Mesenchymal stem cell (in vitro differentiated cells and primary cell): ENCODE results near the gene PAK1IP1.

Source experiments
- DNase-seq: peaks from one replicate; pipeline ENCODE4 v3.0.0-alpha.2; 2013
- H2AFZ ChIP-seq: one replicate; pipeline ENCODE4 v1.6.1; 2013; ENCODE audit warnings: low read depth, mild to moderate bottlenecking, control low read depth, inconsistent platforms, low read length, moderate library complexity
- H2AK5ac ChIP-seq: 2 replicates; pipeline ENCODE4 v1.6.1; 2013; ENCODE audit warnings: low read length, moderate library complexity, mild to moderate bottlenecking, inconsistent platforms; ENCODE audit not compliant: severe bottlenecking
- H2BK120ac ChIP-seq: one replicate; pipeline ENCODE4 v1.6.1; 2013; ENCODE audit warnings: low read depth, mild to moderate bottlenecking, inconsistent platforms, low read length, moderate library complexity
- H2BK12ac ChIP-seq, 2 experiments: one replicate each; pipeline ENCODE4 v1.6.1; 2013; ENCODE audit warnings: inconsistent platforms in 2 of 2, low read length in 2 of 2, mild to moderate bottlenecking in 2 of 2, moderate library complexity in 2 of 2, control low read depth in 1 of 2
- H2BK15ac ChIP-seq: one replicate; pipeline ENCODE4 v1.6.1; 2013; ENCODE audit warnings: mild to moderate bottlenecking, low read depth, inconsistent platforms; ENCODE audit not compliant: poor library complexity, severe bottlenecking
- H2BK5ac ChIP-seq: 2 replicates; pipeline ENCODE4 v1.6.1; 2013; ENCODE audit warnings: low read depth, mild to moderate bottlenecking, low read length, control low read depth, inconsistent platforms; ENCODE audit not compliant: poor library complexity, severe bottlenecking
- H3K14ac ChIP-seq, 2 experiments: one replicate each; pipeline ENCODE4 v1.6.1; 2013; ENCODE audit warnings: inconsistent platforms in 2 of 2, low read length in 2 of 2, control low read depth in 1 of 2, mild to moderate bottlenecking in 1 of 2, moderate library complexity in 1 of 2
- H3K18ac ChIP-seq, 2 experiments: one replicate each; pipeline ENCODE4 v1.6.1; 2013; ENCODE audit warnings: inconsistent platforms in 2 of 2, low read length in 2 of 2, control low read depth in 1 of 2, low read depth in 1 of 2, mild to moderate bottlenecking in 1 of 2
- H3K23ac ChIP-seq, 2 experiments: one replicate each; pipeline ENCODE4 v1.6.1; 2013; ENCODE audit warnings: inconsistent platforms in 2 of 2, low read length in 2 of 2, mild to moderate bottlenecking in 2 of 2, moderate library complexity in 2 of 2, control low read depth in 1 of 2
- H3K27ac ChIP-seq: 2 replicates; pipeline ENCODE4 v1.5.1; 2013; ENCODE audit warnings: mild to moderate bottlenecking, moderate library complexity, low read length, control low read depth, inconsistent platforms; ENCODE audit not compliant: poor library complexity, severe bottlenecking
- H3K27me3 ChIP-seq, 2 experiments: 2 replicates each; pipeline versions ENCODE4 v1.6.1 to v1.7.0; 2013; ENCODE audit warnings: low read length in 2 of 2, mild to moderate bottlenecking in 2 of 2, moderate library complexity in 2 of 2, control low read depth in 1 of 2, inconsistent platforms in 1 of 2; ENCODE audit not compliant: control insufficient read depth in 1 of 2, insufficient read depth in 1 of 2
- H3K36me3 ChIP-seq, 2 experiments: 2 replicates each; pipeline versions ENCODE4 v1.6.1 to v1.7.0; 2013; ENCODE audit warnings: low read length in 2 of 2, control low read depth in 1 of 2, inconsistent platforms in 1 of 2, low read depth in 1 of 2, mild to moderate bottlenecking in 1 of 2; ENCODE audit not compliant: insufficient read depth in 2 of 2, control insufficient read depth in 1 of 2
- H3K4ac ChIP-seq, 2 experiments: one replicate each; pipeline ENCODE4 v1.6.1; 2013; ENCODE audit warnings: inconsistent platforms in 2 of 2, low read length in 2 of 2, mild to moderate bottlenecking in 2 of 2, moderate library complexity in 2 of 2, control low read depth in 1 of 2, low read depth in 1 of 2
- H3K4me1 ChIP-seq: 2 replicates; pipeline ENCODE4 v1.6.1; 2013; ENCODE audit warnings: low read depth, low read length, control low read depth; ENCODE audit not compliant: control insufficient read depth, insufficient read depth
- H3K4me2 ChIP-seq: 2 replicates; pipeline ENCODE4 v1.6.1; 2013; ENCODE audit warnings: low read length, mild to moderate bottlenecking, inconsistent platforms; ENCODE audit not compliant: poor library complexity, severe bottlenecking
- H3K4me3 ChIP-seq, 2 experiments: 2 replicates each; pipeline versions ENCODE4 v1.5.1 to v1.7.0; 2013; ENCODE audit warnings: low read length in 2 of 2, mild to moderate bottlenecking in 2 of 2, control low read depth in 1 of 2, low read depth in 1 of 2; ENCODE audit not compliant: insufficient read depth in 1 of 2
- H3K79me1 ChIP-seq: replicated peaks from 2 replicates; pipeline ENCODE4 v1.6.1; 2013; ENCODE audit warnings: mild to moderate bottlenecking, control low read depth, low read length, inconsistent platforms; ENCODE audit not compliant: poor library complexity, severe bottlenecking
- H3K9ac ChIP-seq: 2 replicates; pipeline ENCODE4 v1.7.0; 2013; ENCODE audit warnings: mild to moderate bottlenecking, low read length, moderate library complexity
- H3K9me3 ChIP-seq: 2 replicates; pipeline ENCODE4 v1.7.0; 2013; ENCODE audit warnings: mild to moderate bottlenecking, low read length; ENCODE audit not compliant: control insufficient read depth
- H4K8ac ChIP-seq: one replicate; pipeline ENCODE4 v1.6.1; 2013; ENCODE audit warnings: inconsistent platforms, mild to moderate bottlenecking, low read length, moderate library complexity
- H4K91ac ChIP-seq: one replicate; pipeline ENCODE4 v1.6.1; 2013; ENCODE audit warnings: mild to moderate bottlenecking, low read length, inconsistent platforms
- WGBS: methylation state at CpG from one replicate; pipeline ENCODE4 v1.1.7; 2013; ENCODE audit warnings: mixed read lengths; 5-methylcytosine and 5-hydroxymethylcytosine counted together

The PAK1IP1 gene

DNA sequence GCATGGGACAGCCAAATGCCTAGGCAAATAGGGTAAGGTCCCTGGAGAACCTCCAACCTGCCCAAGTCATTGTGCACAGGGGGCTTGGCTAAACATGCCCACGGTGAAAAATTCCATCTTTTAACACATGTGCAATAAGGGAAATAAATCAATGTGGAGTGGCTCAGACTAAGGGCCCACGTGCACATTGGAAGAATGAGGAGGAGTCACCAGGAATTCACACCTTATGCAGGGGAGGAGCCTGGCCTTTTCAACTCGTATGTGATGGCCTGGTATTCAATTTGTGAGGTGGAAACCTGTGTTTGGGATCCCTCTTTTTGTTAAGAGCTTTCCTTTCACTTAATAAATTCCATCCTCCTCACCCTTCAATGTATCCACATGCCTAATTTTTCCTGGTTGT, 13.0 kb upstream of the PAK1IP1 start:
- Histone ChIP-seq H4K91ac (no peak overlapping the region), H3K9me3 (no peaks in the 10 kb centered on the region), H3K27me3 (peaks cover 0 to 1% of the 10 kb centered on the region in 2 experiments), H2BK15ac (no peak overlapping the region), H3K4me1 (no peaks in the 10 kb centered on the region), H2AK5ac (no peak overlapping the region), H3K36me3 (no peaks in the 10 kb centered on the region), H3K23ac (no peak overlapping the region), H3K4me2 (no peak overlapping the region), H2AFZ (no peak overlapping the region), H3K9ac (no peak overlapping the region), H3K4ac (no peak overlapping the region), H3K14ac (no peak overlapping the region), H3K79me1 (no peaks in the 10 kb centered on the region), H3K27ac (no peak overlapping the region), H2BK12ac (no peak overlapping the region), H3K4me3 (no peak overlapping the region), H4K8ac (no peak overlapping the region), H2BK5ac (no peak overlapping the region), H2BK120ac (no peak overlapping the region), H3K18ac (no peak overlapping the region)
- WGBS: 65% methylated on average over 2 of the region's 3 CpGs
- DNase-seq: no peak

GRCh38 chr6:10682355-10682988, 12.3 kb upstream of the PAK1IP1 start:
- no peak overlapping the region for H2AK5ac ChIP-seq
- no peak overlapping the region for H2BK15ac ChIP-seq
- no peak overlapping the region for H3K27ac ChIP-seq
- no peaks in the 10 kb centered on the region for H3K9me3 ChIP-seq
- no peak overlapping the region for H3K4ac ChIP-seq
- H2BK120ac ChIP-seq: no peak overlapping the region
- no peak overlapping the region for H2AFZ ChIP-seq
- no peak overlapping the region for H3K14ac ChIP-seq
- no peaks in the 10 kb centered on the region for H3K36me3 ChIP-seq
- no peaks in the 10 kb centered on the region for H3K79me1 ChIP-seq
- DNase-seq: no peak
- H3K23ac ChIP-seq: no peak overlapping the region
- H4K91ac ChIP-seq: no peak overlapping the region
- no peak overlapping the region for H3K4me2 ChIP-seq
- no peaks in the 10 kb centered on the region for H3K4me1 ChIP-seq
- no peak overlapping the region for H3K18ac ChIP-seq
- no peak overlapping the region for H2BK5ac ChIP-seq
- H4K8ac ChIP-seq: no peak overlapping the region
- no peak overlapping the region for H3K4me3 ChIP-seq
- H3K27me3 ChIP-seq: peaks cover 0 to 4% of the 10 kb centered on the region in 2 experiments
- no peak overlapping the region for H3K9ac ChIP-seq
- H2BK12ac ChIP-seq: no peak overlapping the region

DNA sequence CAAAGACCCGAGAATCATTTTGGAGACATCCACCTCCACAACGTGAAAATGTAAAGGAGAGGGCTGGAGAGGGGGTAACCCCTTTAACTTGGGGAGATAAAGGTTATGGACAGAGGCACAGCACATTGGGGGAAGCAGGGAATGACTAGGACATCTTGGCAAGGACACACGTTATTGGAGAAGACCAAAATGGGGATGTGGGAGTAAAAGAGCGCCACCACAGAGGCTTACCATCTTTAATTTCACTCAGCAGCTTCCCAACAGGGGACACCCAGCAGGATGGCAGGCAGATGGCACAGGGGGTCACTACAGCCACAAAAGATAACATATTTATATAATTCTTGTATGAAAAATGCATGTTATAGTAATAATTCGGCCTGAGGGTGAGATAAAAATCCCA, 10.2 kb upstream of the PAK1IP1 start:
- no peaks in the 10 kb centered on the region for H3K36me3 ChIP-seq
- no peak overlapping the region for H2BK12ac ChIP-seq
- 88% methylated on average over 3 of the region's 5 CpGs for WGBS
- no peak for DNase-seq
- no peak overlapping the region for H3K18ac ChIP-seq
- no peak overlapping the region for H2BK5ac ChIP-seq
- H3K9me3 ChIP-seq: no peaks in the 10 kb centered on the region
- no peaks in the 10 kb centered on the region for H3K4me1 ChIP-seq
- no peak overlapping the region for H2BK120ac ChIP-seq
- H4K91ac ChIP-seq: no peak overlapping the region
- no peak overlapping the region for H2AFZ ChIP-seq
- H3K9ac ChIP-seq: no peak overlapping the region
- H3K27me3 ChIP-seq: peaks cover 0 to 4% of the 10 kb centered on the region in 2 experiments
- no peak overlapping the region for H3K4ac ChIP-seq
- no peaks in the 10 kb centered on the region for H3K79me1 ChIP-seq
- H3K23ac ChIP-seq: no peak overlapping the region
- no peak overlapping the region for H2BK15ac ChIP-seq
- no peak overlapping the region for H4K8ac ChIP-seq
- H2AK5ac ChIP-seq: no peak overlapping the region
- no peak overlapping the region for H3K4me3 ChIP-seq
- H3K4me2 ChIP-seq: no peak overlapping the region
- H3K27ac ChIP-seq: no peak overlapping the region
- no peak overlapping the region for H3K14ac ChIP-seq

DNA sequence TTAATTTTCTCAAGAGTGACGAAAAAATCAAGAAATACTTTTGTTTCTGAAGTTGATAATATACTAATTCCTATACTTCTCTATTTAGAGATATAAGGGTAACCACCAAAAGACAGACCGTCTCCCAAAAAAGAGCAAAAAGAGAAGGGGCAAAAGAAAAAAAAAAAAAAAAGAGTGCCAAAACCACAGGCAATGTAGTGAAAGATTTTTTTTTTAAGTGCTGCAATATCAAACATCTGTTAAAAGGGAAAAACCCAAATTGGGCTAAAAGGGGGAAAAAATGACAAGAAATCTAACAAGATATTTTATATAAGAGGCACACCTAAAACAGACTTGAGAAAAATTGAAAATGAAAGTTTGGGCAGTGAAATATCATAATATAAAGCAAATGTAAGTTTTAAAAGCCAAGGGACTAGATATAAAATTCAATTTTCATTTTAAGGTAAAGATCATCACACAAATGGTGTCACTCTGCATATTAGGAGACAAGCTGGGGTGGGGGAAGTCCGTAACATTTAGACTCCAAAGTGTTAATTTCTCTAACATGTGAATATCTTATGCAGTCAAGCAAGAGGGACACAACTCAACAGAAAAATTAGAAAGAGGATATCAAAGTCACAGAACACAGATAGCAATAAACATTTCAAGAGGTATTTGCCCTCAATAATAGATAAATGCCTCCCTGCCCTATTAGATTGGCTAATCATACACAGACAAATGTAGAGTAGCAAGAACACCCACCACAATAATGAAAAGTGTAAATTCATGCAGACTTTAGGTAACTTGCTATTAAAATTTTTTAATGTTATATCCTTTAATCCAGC, 9.5 kb upstream of the PAK1IP1 start:
- Histone ChIP-seq H3K4me3 (no peak overlapping the region), H3K4me1 (no peaks in the 10 kb centered on the region), H3K23ac (no peak overlapping the region), H2AK5ac (no peak overlapping the region), H3K36me3 (no peaks in the 10 kb centered on the region), H3K27ac (no peak overlapping the region), H3K9me3 (no peaks in the 10 kb centered on the region), H2BK5ac (no peak overlapping the region), H2BK120ac (no peak overlapping the region), H4K8ac (no peak overlapping the region), H2BK15ac (no peak overlapping the region), H3K9ac (no peak overlapping the region), H3K79me1 (no peaks in the 10 kb centered on the region), H2BK12ac (no peak overlapping the region), H4K91ac (no peak overlapping the region), H3K14ac (no peak overlapping the region), H3K18ac (no peak overlapping the region), H3K27me3 (peaks cover 0 to 4% of the 10 kb centered on the region in 2 experiments), H3K4ac (no peak overlapping the region), H3K4me2 (no peak overlapping the region), H2AFZ (no peak overlapping the region)
- no peak for DNase-seq
- no CpG with 5 or more reads among the region's 3 CpGs for WGBS
